ENCODE results near the gene PDGFRB. TPM values are rescaled to one million over a fixed set of nuclear protein-coding genes. Genes with fewer than 3 reads are reported as not detected.

Gene PDGFRB
- polyA plus RNA-seq, 1 donor from 2014 or later, result 0.45 TPM

GRCh38 chr5:150129813-150130492, 25.7 kb downstream of the PDGFRB start:
- H3K27ac Mint-ChIP-seq, result no peak overlapping the region
- peaks cover 0 to 2% (median 2%) of the 10 kb centered on the region in 3 donors for H3K4me1 Mint-ChIP-seq
- no peaks in the 10 kb centered on the region for H3K36me3 Mint-ChIP-seq
- H3K4me3 Mint-ChIP-seq, result no peak overlapping the region
- H3K27me3 Mint-ChIP-seq, result peaks cover 2% of the 10 kb centered on the region
- H3K9me3 Mint-ChIP-seq, result no peaks in the 10 kb centered on the region

DNA sequence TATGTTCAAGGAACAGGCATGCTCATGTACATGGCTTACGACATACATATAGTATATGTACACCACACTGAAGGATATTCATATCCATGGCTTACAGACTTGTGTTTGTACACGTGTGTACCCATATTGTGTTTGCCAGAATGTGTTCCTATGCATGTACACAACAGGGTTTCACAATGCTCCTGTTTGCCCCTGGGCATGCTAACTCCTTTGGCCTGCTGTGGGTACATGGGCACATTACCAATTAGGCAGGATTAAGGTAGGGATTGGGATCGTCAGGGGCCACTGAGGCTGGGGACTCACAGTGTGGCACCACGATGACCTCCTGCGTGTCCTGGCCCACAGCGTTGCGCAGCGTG, 26.2 kb downstream of the PDGFRB start:
- H3K4me3 Mint-ChIP-seq, result no peak overlapping the region
- H3K9me3 Mint-ChIP-seq, result no peaks in the 10 kb centered on the region
- peaks cover 2% of the 10 kb centered on the region for H3K27me3 Mint-ChIP-seq
- no peak overlapping the region for H3K27ac Mint-ChIP-seq
- H3K36me3 Mint-ChIP-seq, result no peaks in the 10 kb centered on the region
- peaks cover 0 to 2% (median 2%) of the 10 kb centered on the region in 3 donors for H3K4me1 Mint-ChIP-seq

DNA sequence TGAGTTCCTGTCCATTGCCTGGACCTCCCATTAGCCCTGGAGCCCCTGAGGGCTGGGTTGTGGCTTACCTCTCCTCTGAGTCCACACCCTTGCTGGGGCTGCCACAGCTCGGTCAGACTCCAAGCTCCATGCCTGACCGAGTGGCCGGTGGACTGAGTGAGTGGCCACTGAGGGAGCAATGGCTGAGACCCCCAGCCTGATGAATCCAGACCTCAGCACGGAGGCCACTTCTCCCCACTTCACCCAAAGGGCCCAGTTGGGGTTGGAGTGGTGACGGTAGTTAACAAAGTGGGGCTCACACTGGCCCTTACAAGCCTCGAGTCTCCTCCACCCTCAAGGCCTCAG, 28.8 kb downstream of the PDGFRB start:
- H3K4me1 Mint-ChIP-seq, result peaks cover 0 to 4% (median 2%) of the 10 kb centered on the region in 3 donors
- H3K27me3 Mint-ChIP-seq, result peaks cover 2% of the 10 kb centered on the region
- no peaks in the 10 kb centered on the region for H3K9me3 Mint-ChIP-seq
- no peaks in the 10 kb centered on the region for H3K36me3 Mint-ChIP-seq
- H3K27ac Mint-ChIP-seq, result no peak overlapping the region
- no peak overlapping the region for H3K4me3 Mint-ChIP-seq

DNA sequence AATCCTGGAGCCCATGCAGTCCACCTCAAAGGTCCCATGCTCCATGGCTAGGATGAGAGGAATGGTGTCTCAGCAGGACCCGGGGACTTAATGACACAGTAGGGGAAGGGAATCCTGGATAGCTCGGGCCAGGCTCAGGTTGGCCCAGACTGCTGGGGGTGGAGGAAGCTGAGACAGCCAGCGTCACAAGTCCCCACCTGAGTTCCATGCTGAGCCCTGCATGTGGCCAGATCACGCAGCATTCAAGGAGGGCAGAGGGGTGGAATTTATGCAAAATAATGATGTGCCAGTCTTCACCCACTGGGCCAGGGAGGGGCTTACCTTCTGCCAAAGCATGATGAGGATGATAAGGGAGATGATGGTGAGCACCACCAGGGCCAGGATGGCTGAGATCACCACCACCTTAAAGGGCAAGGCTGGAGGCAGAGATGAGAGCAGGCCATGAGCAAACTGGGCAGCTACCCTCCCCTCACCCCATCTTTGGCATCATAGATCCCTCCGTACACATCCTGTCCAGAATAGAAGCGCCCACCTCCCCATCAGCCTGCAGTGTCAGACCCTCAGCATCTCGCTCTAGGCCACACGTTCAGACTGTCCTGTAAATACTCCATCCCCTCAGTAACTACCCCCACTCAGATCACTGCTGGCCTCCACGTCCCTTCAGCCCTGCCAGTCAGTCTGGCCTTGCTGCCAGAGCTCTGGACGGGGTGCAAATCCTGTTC, 29.3 kb downstream of the PDGFRB start:
- H3K9me3 Mint-ChIP-seq, result no peaks in the 10 kb centered on the region
- no peak overlapping the region for H3K4me3 Mint-ChIP-seq
- H3K27me3 Mint-ChIP-seq, result peaks cover 2% of the 10 kb centered on the region
- no peak overlapping the region for H3K27ac Mint-ChIP-seq
- peaks cover 0 to 4% (median 2%) of the 10 kb centered on the region in 3 donors for H3K4me1 Mint-ChIP-seq
- no peaks in the 10 kb centered on the region for H3K36me3 Mint-ChIP-seq

DNA sequence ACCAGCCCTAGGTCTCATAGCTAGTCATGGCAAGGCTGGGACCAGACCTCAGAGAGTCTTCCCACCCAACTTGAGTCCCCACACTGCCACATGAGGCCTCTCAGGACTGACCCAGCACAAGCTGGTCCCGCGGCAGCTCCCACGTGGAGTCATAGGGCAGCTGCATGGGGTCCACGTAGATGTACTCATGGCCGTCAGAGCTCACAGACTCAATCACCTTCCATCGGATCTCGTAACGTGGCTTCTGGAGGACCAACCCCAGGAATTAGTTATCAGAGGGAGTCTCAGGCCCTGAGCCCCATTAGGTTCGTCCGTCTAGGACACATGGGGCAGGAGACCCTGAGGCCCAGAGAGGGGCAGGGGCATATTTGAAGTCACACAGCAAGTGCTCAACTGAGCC, 30.3 kb downstream of the PDGFRB start:
- H3K27ac Mint-ChIP-seq, result no peak overlapping the region
- H3K27me3 Mint-ChIP-seq, result peaks cover 2% of the 10 kb centered on the region
- H3K4me3 Mint-ChIP-seq, result no peak overlapping the region
- peaks cover 0 to 4% (median 2%) of the 10 kb centered on the region in 3 donors for H3K4me1 Mint-ChIP-seq
- H3K36me3 Mint-ChIP-seq, result no peaks in the 10 kb centered on the region
- H3K9me3 Mint-ChIP-seq, result no peaks in the 10 kb centered on the region

DNA sequence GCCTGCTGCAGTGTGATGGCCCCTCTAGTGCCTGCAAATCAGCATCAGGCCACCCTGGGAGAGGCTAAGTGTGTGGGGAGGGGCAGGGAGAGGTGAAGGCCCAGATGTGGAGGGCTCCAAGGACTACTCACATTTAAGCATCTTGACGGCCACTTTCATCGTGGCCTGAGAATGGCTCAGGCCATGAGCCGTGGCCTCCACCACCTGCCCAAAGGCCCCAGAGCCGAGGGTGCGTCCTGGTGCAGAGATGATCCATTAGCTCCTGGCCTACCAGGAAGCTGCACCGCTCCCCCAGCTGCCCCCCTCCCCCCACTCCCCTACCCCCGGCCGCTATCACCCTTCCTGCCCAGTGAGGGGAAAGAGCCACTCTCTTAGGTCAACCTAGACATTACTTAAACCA, 31.0 kb downstream of the PDGFRB start:
- no peaks in the 10 kb centered on the region for H3K36me3 Mint-ChIP-seq
- no peak overlapping the region for H3K4me3 Mint-ChIP-seq
- H3K27ac Mint-ChIP-seq, result no peak overlapping the region
- no peaks in the 10 kb centered on the region for H3K27me3 Mint-ChIP-seq
- peaks cover 0 to 4% (median 0%) of the 10 kb centered on the region in 3 donors for H3K4me1 Mint-ChIP-seq
- H3K9me3 Mint-ChIP-seq, result no peaks in the 10 kb centered on the region

DNA sequence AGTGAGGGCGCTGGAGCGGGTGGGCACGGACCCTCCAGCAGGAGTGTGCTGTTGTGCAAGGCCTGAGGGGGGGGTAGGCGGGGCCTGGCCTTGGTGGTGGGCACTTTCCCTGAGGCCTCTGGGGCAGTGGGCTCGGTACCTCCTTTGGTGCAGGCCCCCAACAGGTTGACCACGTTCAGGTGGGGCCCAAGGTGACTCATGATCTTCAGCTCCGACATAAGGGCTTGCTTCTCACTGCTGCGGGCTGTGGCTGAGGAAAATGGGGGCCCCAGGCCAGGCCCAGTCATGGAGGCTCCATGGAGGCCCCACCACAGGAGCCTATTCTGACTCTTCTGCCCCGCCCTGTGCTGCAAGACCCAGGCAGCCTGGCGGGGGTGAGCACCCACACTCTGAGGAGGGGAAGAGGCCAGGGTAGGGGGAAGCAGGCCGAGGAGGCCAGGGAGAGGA, 31.5 kb downstream of the PDGFRB start:
- Mint-ChIP-seq H3K27ac (no peak overlapping the region), H3K9me3 (no peaks in the 10 kb centered on the region), H3K36me3 (no peaks in the 10 kb centered on the region), H3K27me3 (no peaks in the 10 kb centered on the region), H3K4me1 (peaks cover 0 to 4% (median 0%) of the 10 kb centered on the region in 3 donors), H3K4me3 (no peak overlapping the region)

GRCh38 chr5:150123542-150123941, 32.1 kb downstream of the PDGFRB start:
- Mint-ChIP-seq H3K27ac (no peak overlapping the region), H3K36me3 (no peaks in the 10 kb centered on the region), H3K27me3 (no peaks in the 10 kb centered on the region), H3K9me3 (no peaks in the 10 kb centered on the region), H3K4me3 (no peak overlapping the region), H3K4me1 (peaks cover 0 to 4% (median 0%) of the 10 kb centered on the region in 3 donors)

DNA sequence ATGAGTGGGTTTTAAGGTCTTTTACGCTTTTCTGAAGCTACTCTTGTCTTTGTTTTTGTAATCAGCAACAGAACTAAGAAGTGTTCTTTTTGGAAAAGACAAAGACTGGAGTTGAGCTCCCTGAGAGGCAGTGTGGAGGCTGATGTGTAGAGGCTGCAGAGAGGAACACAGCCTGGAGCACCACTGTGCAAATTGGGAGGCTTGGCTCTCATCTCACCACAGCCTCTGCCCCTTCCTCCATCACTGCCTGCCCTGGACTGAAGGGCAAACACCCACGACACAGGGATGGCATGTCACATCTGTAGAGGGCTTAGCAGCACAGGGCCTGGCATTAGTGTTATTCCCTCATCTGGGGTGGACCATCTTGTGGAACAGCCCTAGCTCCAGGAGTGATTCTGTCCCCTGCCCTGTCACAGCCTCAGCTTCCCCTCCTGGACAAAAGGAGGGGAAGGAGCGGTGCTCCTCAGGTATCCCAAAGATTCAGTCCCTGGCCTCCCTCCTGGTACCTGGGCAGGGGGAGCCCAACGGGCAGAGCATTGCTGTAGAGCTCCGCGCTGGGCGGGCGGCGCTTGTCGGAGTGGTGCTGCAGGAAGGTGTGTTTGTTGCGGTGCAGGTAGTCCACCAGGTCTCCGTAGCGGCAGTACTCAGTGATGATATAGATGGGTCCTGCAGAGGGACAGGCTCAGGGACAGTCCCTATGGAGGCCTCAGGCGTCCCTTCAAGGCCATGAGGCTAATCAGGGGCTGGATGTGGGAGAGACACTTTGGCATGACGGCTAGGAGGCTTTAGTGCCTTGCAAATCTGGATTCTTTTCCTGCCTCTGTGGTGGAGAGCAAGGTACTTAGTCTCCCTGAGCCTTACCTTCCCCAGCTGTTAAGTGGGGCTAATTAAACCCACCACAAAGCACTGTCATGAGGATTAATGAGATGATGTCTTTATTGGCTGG, 32.8 kb downstream of the PDGFRB start:
- no peaks in the 10 kb centered on the region for H3K9me3 Mint-ChIP-seq
- H3K36me3 Mint-ChIP-seq, result no peaks in the 10 kb centered on the region
- H3K4me1 Mint-ChIP-seq, result peaks cover 0 to 2% (median 0%) of the 10 kb centered on the region in 3 donors
- no peak overlapping the region for H3K4me3 Mint-ChIP-seq
- H3K27ac Mint-ChIP-seq, result peak overlapping the region in 1 of 3 donors; percentile 13
- no peaks in the 10 kb centered on the region for H3K27me3 Mint-ChIP-seq

DNA sequence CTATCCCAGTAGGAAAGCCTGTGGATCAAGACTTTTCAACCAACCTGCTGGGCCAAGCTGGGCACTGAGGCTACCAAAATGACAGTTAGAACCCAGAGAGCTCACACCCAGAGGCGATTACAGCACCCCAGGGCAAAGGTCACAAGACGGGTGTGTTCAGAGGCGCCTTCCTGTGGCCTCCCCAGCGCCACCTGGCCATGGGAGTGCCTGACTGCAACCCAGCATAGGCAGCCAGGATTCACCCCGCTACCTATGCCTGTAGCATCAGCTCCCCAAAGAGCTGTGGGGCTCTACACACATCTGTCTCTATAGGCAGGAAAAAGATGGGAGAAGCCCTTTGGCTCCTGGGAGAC, 33.5 kb downstream of the PDGFRB start:
- Mint-ChIP-seq H3K4me1 (peaks cover 0 to 1% (median 0%) of the 10 kb centered on the region in 3 donors), H3K36me3 (no peaks in the 10 kb centered on the region), H3K27me3 (no peaks in the 10 kb centered on the region), H3K27ac (no peak overlapping the region), H3K4me3 (peak overlapping the region in 1 of 4 donors; percentile 9), H3K9me3 (no peaks in the 10 kb centered on the region)

GRCh38 chr5:150121448-150122157, 34.0 kb downstream of the PDGFRB start:
- no peaks in the 10 kb centered on the region for H3K27me3 Mint-ChIP-seq
- H3K36me3 Mint-ChIP-seq, result no peaks in the 10 kb centered on the region
- peaks cover 0 to 1% (median 0%) of the 10 kb centered on the region in 3 donors for H3K4me1 Mint-ChIP-seq
- no peaks in the 10 kb centered on the region for H3K9me3 Mint-ChIP-seq
- peak overlapping the region in 1 of 4 donors; percentile 9 for H3K4me3 Mint-ChIP-seq
- H3K27ac Mint-ChIP-seq, result no peak overlapping the region

GRCh38 chr5:150120617-150121447, 34.8 kb downstream of the PDGFRB start:
- no peak overlapping the region for H3K4me3 Mint-ChIP-seq
- H3K27ac Mint-ChIP-seq, result peak overlapping the region in 1 of 3 donors; percentile 83
- no peaks in the 10 kb centered on the region for H3K36me3 Mint-ChIP-seq
- no peaks in the 10 kb centered on the region for H3K9me3 Mint-ChIP-seq
- H3K4me1 Mint-ChIP-seq, result peaks cover 0 to 1% (median 0%) of the 10 kb centered on the region in 3 donors
- no peaks in the 10 kb centered on the region for H3K27me3 Mint-ChIP-seq

DNA sequence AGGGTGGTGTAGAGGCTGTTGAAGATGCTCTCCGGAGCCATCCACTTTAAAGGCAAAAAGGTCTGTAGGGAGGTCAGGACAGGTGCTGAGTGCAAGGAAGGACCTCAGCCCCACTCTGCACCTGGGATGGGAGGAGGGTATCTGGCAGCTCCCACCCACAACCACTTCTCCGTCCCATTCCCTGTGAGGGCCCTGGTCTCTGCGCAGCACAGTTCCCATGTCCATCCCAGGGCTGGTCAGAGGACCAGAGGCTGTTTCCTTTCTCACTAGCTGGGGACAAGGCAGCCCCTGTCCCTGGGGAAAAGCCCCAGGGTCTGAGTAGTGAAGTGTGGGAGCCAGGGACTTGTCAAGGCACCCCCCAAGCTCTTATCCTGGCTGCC, 35.6 kb downstream of the PDGFRB start:
- Mint-ChIP-seq H3K4me3 (no peak overlapping the region), H3K27me3 (no peaks in the 10 kb centered on the region)

More for the DNA sequence above, 35.6 kb downstream of the PDGFRB start:
- H3K4me1 Mint-ChIP-seq, result peaks cover 0 to 1% (median 0%) of the 10 kb centered on the region in 3 donors
- H3K36me3 Mint-ChIP-seq, result no peaks in the 10 kb centered on the region
- no peaks in the 10 kb centered on the region for H3K9me3 Mint-ChIP-seq
- peak overlapping the region in 1 of 3 donors; percentile 16 for H3K27ac Mint-ChIP-seq
